GM21390 (cell line): ENCODE measurements around the gene IFT80.

Source experiments
- ATAC-seq: cut with Tn5 transposase; IDR thresholded peaks from one replicate; pipeline ENCODE4 v1.9.1; 2021; ENCODE audit not compliant: unreplicated experiment

The IFT80 gene

DNA sequence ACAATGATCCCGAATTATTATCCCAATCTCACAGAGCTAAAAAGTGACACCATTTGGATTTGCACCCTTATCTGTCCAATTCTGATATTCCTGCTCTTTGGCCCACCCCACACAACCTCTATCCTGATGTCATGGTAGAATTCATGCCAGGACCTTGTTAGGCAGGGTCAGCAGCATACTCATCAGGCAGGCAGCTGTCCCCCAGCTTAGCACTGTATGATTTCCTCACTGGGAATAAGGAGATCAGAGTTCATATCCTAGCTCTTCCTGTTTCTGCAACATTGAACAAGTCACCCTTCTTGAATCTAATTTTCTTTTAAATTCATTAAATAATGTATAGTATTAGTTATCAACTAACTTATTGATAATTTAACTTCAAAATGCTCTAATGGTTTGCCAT, 185.8 kb downstream of the IFT80 start:
- no peak for ATAC-seq

DNA sequence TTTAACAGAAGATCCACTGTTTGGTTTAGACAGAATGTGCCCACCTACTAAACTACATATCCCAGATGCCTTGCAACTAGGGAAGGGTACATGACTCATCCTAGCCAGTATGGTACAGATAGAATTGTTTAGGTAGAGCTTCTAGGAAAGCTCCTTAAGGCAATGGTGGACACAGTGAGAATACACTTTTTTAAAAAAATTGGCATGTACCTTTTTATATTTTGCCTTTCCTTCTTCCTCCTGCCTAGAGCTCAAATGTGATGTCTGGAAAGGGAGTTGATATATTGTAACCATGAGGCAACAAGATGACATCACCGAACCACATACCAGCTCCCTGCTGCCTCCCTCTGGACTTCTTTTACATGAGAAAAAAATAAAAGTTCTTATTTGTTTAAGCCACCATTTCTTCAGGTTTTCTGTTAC, 188.2 kb downstream of the IFT80 start:
- ATAC-seq = no peak

GRCh38 chr3:160210341-160210740, 188.7 kb downstream of the IFT80 start:
- no peak for ATAC-seq
